ENCODE results near the gene DMBT1. TPM values are rescaled to one million over a fixed set of nuclear protein-coding genes. Genes with fewer than 3 reads are reported as not detected.

Gene DMBT1
- total RNA-seq: under 1 TPM in 2 of 6 experiments, not detected in 4; 0.06 to 0.20 TPM
- long read RNA-seq: 0 reads

DNA sequence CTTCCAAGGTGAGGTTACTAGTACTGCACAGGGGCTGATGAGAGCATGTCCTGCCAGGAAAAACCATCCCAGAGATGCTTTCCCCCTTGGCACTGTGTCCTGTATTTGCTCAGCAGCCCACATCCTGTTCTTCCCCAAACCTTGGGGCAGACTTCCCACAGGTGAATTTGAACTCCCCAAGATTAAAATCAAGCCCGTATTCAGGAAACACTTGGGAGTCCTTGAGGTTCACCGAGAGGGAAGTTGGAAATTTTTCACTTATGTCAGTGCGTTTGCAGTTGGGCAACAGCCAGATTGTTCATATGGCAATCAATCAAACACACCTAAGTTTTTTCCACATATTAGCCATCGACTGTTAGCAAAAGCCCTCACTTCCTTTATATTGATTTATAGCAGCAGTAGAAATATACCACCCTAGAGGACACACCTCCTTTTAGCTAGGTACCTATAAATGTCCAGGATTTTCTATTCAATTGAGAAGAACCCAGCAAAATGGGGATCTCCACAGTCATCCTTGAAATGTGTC, at the start of gene DMBT1:
DMBT1 (plus strand) TSS at position 476 of the 526 bp plus-strand sequence; CDS start at position 493, 17 bp downstream.
- H3K27ac ChIP-seq: no peak within 1 kb of the TSS
- no peak within 1 kb of the TSS for H3K4me3 ChIP-seq
- no peaks in the 10 kb centered on the region for H3K36me3 ChIP-seq
- TF ChIP-seq, protein P1, sequence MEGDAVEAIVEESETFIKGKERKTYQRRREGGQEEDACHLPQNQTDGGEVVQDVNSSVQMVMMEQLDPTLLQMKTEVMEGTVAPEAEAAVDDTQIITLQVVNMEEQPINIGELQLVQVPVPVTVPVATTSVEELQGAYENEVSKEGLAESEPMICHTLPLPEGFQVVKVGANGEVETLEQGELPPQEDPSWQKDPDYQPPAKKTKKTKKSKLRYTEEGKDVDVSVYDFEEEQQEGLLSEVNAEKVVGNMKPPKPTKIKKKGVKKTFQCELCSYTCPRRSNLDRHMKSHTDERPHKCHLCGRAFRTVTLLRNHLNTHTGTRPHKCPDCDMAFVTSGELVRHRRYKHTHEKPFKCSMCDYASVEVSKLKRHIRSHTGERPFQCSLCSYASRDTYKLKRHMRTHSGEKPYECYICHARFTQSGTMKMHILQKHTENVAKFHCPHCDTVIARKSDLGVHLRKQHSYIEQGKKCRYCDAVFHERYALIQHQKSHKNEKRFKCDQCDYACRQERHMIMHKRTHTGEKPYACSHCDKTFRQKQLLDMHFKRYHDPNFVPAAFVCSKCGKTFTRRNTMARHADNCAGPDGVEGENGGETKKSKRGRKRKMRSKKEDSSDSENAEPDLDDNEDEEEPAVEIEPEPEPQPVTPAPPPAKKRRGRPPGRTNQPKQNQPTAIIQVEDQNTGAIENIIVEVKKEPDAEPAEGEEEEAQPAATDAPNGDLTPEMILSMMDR (IDR thresholded peaks at IDR 0.05): no peak
- H3K4me1 ChIP-seq: no peaks in the 10 kb centered on the region
- H3K27me3 ChIP-seq: no peaks in the 10 kb centered on the region
- intact Hi-C loops (cut with DNase I): loop anchor here in 1 of 2 donors (10.0 kb wide), 1 partner anchor 266 kb away; no protein-coding TSS in a partner anchor
- ATAC-seq (no peak), DNase-seq (no peak)
- WGBS (ENCODE audit: insufficient coverage, low coverage, low lambda C conversion rate, missing lambda C conversion rate): 41% methylated on average over 3 of the region's 4 CpGs
- H3K9me3 ChIP-seq: no peaks in the 10 kb centered on the region

DNA sequence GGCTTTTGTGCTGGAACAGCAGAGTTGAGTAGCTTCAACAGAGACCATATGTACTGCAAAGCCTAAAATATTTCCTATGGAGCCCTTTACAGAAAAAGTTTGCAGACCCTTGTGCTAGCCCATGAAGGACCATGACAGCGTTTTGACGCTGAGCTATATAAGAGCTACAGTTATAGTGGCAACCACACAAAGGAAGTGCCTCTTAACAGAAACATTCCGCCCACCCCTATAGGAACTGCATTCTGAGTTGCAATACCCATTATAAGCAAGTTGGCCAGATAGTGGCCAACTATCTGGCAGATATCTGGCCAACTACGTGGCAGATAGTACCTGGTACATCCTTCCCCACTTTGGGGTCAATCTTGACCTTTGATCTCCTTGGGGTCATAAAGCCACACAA, 47.5 kb upstream of the DMBT1 start:
- intact Hi-C loops (cut with DNase I): no loop called here
- Histone ChIP-seq H3K9me3 (no peaks in the 10 kb centered on the region), H3K27me3 (no peaks in the 10 kb centered on the region), H3K4me1 (no peaks in the 10 kb centered on the region), H3K27ac (no peak overlapping the region), H3K36me3 (peaks cover 0 to 24% (median 8%) of the 10 kb centered on the region in 4 donors), H3K4me3 (no peak overlapping the region)
- DNase-seq: no peak
- TF ChIP-seq, protein P1 (IDR thresholded peaks at IDR 0.05): no peak
- TF ChIP-seq POLR2A (IDR thresholded peaks at IDR 0.05): no peak
- ATAC-seq: no peak
- whole genome bisulfite sequencing (ENCODE audit: insufficient coverage, low coverage, low lambda C conversion rate, missing lambda C conversion rate): 60% methylated on average over 3 of the region's 4 CpGs

DNA sequence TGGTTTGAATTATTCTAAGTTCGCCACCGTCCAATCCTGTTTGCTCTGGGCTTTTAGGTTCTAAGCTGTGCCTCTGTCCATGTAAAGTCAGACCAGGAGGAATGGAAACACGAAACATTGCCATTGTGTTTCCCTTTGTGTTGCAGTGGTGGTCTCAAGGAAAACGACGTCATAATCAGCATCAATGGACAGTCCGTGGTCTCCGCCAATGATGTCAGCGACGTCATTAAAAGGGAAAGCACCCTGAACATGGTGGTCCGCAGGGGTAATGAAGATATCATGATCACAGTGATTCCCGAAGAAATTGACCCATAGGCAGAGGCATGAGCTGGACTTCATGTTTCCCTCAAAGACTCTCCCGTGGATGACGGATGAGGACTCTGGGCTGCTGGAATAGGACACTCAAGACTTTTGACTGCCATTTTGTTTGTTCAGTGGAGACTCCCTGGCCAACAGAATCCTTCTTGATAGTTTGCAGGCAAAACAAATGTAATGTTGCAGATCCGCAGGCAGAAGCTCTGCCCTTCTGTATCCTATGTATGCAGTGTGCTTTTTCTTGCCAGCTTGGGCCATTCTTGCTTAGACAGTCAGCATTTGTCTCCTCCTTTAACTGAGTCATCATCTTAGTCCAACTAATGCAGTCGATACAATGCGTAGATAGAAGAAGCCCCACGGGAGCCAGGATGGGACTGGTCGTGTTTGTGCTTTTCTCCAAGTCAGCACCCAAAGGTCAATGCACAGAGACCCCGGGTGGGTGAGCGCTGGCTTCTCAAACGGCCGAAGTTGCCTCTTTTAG, 46.3 kb upstream of the DMBT1 start:
- DNase-seq: no peak
- TF ChIP-seq, protein P1 (IDR thresholded peaks at IDR 0.05): no peak
- no peak for TF ChIP-seq POLR2A (IDR thresholded peaks at IDR 0.05)
- no peaks in the 10 kb centered on the region for H3K4me1 ChIP-seq
- ATAC-seq: no peak
- no peak overlapping the region for H3K4me3 ChIP-seq
- 87% methylated on average over 13 of the region's 22 CpGs for WGBS (ENCODE audit: insufficient coverage, low coverage, low lambda C conversion rate, missing lambda C conversion rate)
- intact Hi-C loops (cut with DNase I): no loop called here
- peaks cover 0 to 19% (median 8%) of the 10 kb centered on the region in 4 donors for H3K36me3 ChIP-seq
- no peaks in the 10 kb centered on the region for H3K9me3 ChIP-seq
- no peak overlapping the region for H3K27ac ChIP-seq
- H3K27me3 ChIP-seq: no peaks in the 10 kb centered on the region

DNA sequence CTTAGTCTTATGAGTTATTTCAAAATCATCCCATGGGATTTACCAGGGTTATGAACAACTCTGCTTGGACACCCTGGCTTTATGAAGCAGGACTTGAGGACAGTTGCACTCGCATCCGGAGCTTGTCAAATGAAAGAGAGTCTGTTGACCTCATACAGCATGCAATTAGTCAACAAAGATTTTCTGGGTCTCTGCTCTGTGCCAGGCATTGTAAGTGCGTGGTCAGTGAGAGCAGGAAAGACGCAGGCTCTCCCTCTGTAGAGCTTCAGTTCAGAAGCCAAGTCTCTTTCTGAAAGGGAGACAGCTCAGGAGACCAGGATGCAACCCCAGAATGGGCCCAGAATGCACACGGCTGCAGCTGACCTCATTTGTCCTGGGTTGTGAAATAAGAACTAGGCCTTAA, 45.5 kb upstream of the DMBT1 start:
- H3K36me3 ChIP-seq: peaks cover 0 to 19% (median 8%) of the 10 kb centered on the region in 4 donors
- intact Hi-C loops (cut with DNase I): no loop called here
- H3K9me3 ChIP-seq: no peaks in the 10 kb centered on the region
- no peaks in the 10 kb centered on the region for H3K4me1 ChIP-seq
- peak in 1 of 4 donors; percentile 27 for ATAC-seq
- 33% methylated on average over 1 of the region's 5 CpGs for WGBS (ENCODE audit: insufficient coverage, low coverage, low lambda C conversion rate, missing lambda C conversion rate)
- no peak overlapping the region for H3K27ac ChIP-seq
- no peak overlapping the region for H3K4me3 ChIP-seq
- DNase-seq: no peak
- TF ChIP-seq POLR2A (IDR thresholded peaks at IDR 0.05): no peak
- TF ChIP-seq, protein P1 (IDR thresholded peaks at IDR 0.05): no peak
- H3K27me3 ChIP-seq: no peaks in the 10 kb centered on the region

Measured in right lobe of liver (tissue), 6 donors.